Osteocyte (in vitro differentiated cells): Measurements from ENCODE around the gene PASD1. TPM values are rescaled to one million over a fixed set of nuclear protein-coding genes. Genes with fewer than 3 reads are reported as not detected.
"Not testable (repeated sequence)": the region's sequence is repeated elsewhere in the genome, so short reads cannot be mapped to it uniquely, and the experiment has no call there.

ENCODE experiments used
- DNase-seq: peaks from one replicate; pipeline ENCODE4 v3.0.0; 2021; ENCODE audit warnings: mixed read lengths; ENCODE audit not compliant: unreplicated experiment; ENCODE audit errors: extremely low spot score
- H3K27ac Mint-ChIP-seq: one replicate; pipeline ENCODE4 v1.8.0; 2021; ENCODE audit warnings: mild to moderate bottlenecking, mixed read lengths; ENCODE audit not compliant: unreplicated experiment
- H3K27me3 Mint-ChIP-seq: one replicate; pipeline ENCODE4 v1.8.0; 2021; ENCODE audit warnings: mixed read lengths; ENCODE audit not compliant: unreplicated experiment
- H3K36me3 Mint-ChIP-seq: one replicate; pipeline ENCODE4 v1.8.0; 2021; ENCODE audit warnings: mixed read lengths; ENCODE audit not compliant: unreplicated experiment
- H3K4me1 Mint-ChIP-seq: one replicate; pipeline ENCODE4 v1.8.0; 2021; ENCODE audit warnings: mixed read lengths; ENCODE audit not compliant: unreplicated experiment
- H3K4me3 Mint-ChIP-seq: one replicate; pipeline ENCODE4 v1.8.0; 2021; ENCODE audit warnings: mild to moderate bottlenecking, moderate library complexity, mixed read lengths; ENCODE audit not compliant: unreplicated experiment
- H3K9me3 Mint-ChIP-seq: one replicate; pipeline ENCODE4 v1.8.0; 2021; ENCODE audit warnings: mixed read lengths; ENCODE audit not compliant: unreplicated experiment
- total RNA-seq: library from RNA; stranded (reverse); gene quantifications from 2 replicates; pipeline ENCODE4 v1.2.1, GENCODE V29; 2021
- TF ChIP-seq, protein P1 (sequence below): fragments of 200-600 bp; sonication (generic); IDR thresholded peaks from 2 replicates; pipeline ENCODE4 v1.5.0; 2021; ENCODE audit warnings: antibody characterized with exemption, mild to moderate bottlenecking, moderate library complexity

The PASD1 gene
- total RNA-seq, 1 donor from 2014 or later: not detected

DNA sequence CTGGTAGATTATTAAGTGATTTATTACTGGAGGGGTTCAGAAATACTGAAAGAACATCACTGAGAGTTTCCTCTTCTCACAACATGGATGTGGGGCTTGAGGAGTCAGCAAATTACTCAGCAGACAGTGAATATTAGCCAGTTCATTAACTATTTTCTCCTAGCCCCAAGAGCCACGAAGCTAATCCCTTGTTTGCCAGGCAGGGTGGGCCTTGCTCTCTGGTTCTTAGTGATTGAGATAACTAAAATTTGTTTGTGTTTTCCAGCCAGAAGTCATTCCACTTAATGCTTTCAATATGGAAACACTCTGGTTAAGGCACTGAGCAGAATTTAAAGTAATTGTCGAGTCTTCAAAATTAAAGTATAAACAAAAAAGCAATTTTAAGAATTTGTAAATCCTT lies 40.1 kb upstream of the PASD1 start:
- H3K27ac Mint-ChIP-seq: no peak overlapping the region
- H3K36me3 Mint-ChIP-seq: no peaks in the 10 kb centered on the region
- H3K4me3 Mint-ChIP-seq: no peak overlapping the region
- peaks cover 7% of the 10 kb centered on the region for H3K9me3 Mint-ChIP-seq
- TF ChIP-seq, protein P1, sequence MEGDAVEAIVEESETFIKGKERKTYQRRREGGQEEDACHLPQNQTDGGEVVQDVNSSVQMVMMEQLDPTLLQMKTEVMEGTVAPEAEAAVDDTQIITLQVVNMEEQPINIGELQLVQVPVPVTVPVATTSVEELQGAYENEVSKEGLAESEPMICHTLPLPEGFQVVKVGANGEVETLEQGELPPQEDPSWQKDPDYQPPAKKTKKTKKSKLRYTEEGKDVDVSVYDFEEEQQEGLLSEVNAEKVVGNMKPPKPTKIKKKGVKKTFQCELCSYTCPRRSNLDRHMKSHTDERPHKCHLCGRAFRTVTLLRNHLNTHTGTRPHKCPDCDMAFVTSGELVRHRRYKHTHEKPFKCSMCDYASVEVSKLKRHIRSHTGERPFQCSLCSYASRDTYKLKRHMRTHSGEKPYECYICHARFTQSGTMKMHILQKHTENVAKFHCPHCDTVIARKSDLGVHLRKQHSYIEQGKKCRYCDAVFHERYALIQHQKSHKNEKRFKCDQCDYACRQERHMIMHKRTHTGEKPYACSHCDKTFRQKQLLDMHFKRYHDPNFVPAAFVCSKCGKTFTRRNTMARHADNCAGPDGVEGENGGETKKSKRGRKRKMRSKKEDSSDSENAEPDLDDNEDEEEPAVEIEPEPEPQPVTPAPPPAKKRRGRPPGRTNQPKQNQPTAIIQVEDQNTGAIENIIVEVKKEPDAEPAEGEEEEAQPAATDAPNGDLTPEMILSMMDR: no peak
- no peaks in the 10 kb centered on the region for H3K27me3 Mint-ChIP-seq
- H3K4me1 Mint-ChIP-seq: no peaks in the 10 kb centered on the region
- no peak for DNase-seq

- TF ChIP-seq, protein P1: no peak
- no peak overlapping the region for H3K27ac Mint-ChIP-seq
- peaks cover 12% of the 10 kb centered on the region for H3K9me3 Mint-ChIP-seq
- no peak for DNase-seq
- no peaks in the 10 kb centered on the region for H3K4me1 Mint-ChIP-seq
- no peak overlapping the region for H3K4me3 Mint-ChIP-seq
- no peaks in the 10 kb centered on the region for H3K27me3 Mint-ChIP-seq
- H3K36me3 Mint-ChIP-seq: no peaks in the 10 kb centered on the region
Observed at GRCh38 chrX:151536571-151536970, 26.9 kb upstream of the PASD1 start.

- no peak overlapping the region for H3K4me3 Mint-ChIP-seq
- no peaks in the 10 kb centered on the region for H3K27me3 Mint-ChIP-seq
- no peaks in the 10 kb centered on the region for H3K36me3 Mint-ChIP-seq
- H3K27ac Mint-ChIP-seq: no peak overlapping the region
- no peak for DNase-seq
- H3K4me1 Mint-ChIP-seq: no peaks in the 10 kb centered on the region
- TF ChIP-seq, protein P1: no peak
- H3K9me3 Mint-ChIP-seq: peaks cover 12% of the 10 kb centered on the region
Observed at GRCh38 chrX:151537572-151537971, 25.9 kb upstream of the PASD1 start.

DNA sequence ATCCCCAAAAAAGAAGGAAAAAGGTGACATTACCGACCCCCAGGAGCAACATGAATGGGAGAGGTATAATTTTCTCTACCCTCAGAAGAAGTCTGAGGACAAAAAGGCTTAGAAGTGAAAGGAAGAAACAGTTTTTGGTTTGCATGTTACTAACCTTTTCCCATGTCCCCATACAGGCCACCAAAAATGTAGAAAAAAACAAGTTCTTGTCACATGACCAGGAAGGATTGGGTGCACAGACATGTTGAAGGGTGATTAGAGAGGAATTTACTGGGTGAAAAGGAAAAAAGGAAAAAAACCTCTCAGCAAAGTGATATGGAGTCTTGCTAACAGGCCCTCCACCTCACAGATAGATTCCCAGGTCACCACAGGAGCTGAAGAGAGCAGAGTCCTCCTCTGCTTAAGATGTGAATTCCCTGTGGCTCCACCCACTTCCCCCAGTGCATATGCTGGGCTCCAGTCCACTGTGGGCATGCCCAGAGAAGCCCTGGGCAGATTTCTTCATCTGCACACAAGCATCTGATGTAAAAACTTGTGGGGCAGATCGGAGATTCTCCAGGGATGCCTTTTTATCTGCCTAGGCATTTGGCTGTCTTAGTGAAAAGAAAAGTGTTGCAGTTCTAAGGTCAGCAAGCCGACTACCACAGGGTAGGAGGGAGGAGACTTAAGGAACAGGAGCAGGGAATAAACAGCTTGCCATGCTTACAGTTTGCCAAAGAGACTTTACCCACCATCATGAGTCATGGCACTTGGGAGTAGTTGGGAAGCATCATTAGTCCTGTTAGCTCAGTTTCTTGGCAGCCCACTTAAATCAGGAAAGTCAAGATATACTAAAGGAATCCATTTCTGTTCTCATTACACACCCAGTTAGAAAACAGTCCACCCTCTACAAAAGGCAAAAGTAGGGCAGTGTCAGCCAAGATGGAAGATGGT lies 25.0 kb upstream of the PASD1 start:
- H3K4me1 Mint-ChIP-seq: no peaks in the 10 kb centered on the region
- H3K9me3 Mint-ChIP-seq: peaks cover 6% of the 10 kb centered on the region
- no peak for DNase-seq
- H3K36me3 Mint-ChIP-seq: no peaks in the 10 kb centered on the region
- H3K27ac Mint-ChIP-seq: no peak overlapping the region
- H3K27me3 Mint-ChIP-seq: no peaks in the 10 kb centered on the region
- TF ChIP-seq, protein P1: no peak
- no peak overlapping the region for H3K4me3 Mint-ChIP-seq

- Mint-ChIP-seq H3K9me3 (peaks cover 4% of the 10 kb centered on the region), H3K36me3 (no peaks in the 10 kb centered on the region), H3K27ac (no peak overlapping the region), H3K4me1 (no peaks in the 10 kb centered on the region), H3K27me3 (no peaks in the 10 kb centered on the region), H3K4me3 (no peak overlapping the region)
- TF ChIP-seq, protein P1: no peak
- DNase-seq: no peak
Observed at GRCh38 chrX:151543706-151544105, 19.8 kb upstream of the PASD1 start.

GRCh38 chrX:151546226-151546625 lies 17.2 kb upstream of the PASD1 start:
- H3K27ac Mint-ChIP-seq, DNase-seq, H3K27me3 Mint-ChIP-seq, H3K4me1 Mint-ChIP-seq, H3K36me3 Mint-ChIP-seq, H3K4me3 Mint-ChIP-seq, H3K9me3 Mint-ChIP-seq: not testable (repeated sequence)

DNA sequence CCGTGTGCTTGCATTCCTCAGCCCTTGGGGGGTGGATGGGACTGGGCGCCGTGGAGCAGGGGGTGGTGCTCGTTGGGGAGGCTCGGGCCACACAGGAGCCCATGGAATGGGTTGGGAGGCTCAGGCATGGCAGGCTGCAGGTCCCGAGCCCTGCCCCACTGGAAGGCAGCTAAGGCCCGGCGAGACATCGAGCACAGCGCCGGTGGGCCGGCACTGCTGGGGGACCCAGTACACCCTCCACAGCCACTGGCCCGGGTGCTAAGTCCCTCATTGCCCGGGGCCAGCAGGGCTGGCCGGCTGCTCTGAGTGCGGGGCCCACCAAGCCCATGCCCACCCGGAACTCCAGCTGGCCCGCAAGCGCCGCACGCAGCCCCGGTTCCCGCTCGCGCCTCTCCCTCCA lies 12.3 kb upstream of the PASD1 start:
- H3K36me3 Mint-ChIP-seq, H3K4me3 Mint-ChIP-seq, H3K27me3 Mint-ChIP-seq, H3K27ac Mint-ChIP-seq, DNase-seq, H3K4me1 Mint-ChIP-seq: not testable (repeated sequence)
- peaks cover 13% of the 10 kb centered on the region for H3K9me3 Mint-ChIP-seq
